ENCODE results near the gene MMS22L.
A peak's percentile ranks its signal among the peaks of the same experiment; 100 is the strongest.
"Not testable (repeated sequence)": the region's sequence is repeated elsewhere in the genome, so short reads cannot be mapped to it uniquely, and the experiment has no call there.

Gene MMS22L

DNA sequence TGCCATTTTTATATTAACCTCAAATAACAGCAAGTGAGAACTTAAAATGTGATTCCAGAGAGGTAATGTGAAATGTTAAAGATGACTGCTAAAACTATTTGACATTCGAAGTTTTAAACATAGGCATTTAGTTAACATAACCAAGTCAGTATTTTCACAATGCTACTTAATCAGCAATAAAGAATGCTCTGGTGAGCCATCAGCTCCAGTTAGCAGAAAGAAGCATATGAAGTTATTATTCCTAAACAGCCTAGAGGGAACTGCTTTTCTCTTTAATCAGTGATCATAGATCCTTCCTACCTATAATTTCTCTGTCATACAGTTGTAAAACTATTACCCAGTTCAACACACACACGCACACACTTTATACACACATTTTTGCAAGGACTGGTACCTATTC is 60.1 kb downstream of the MMS22L start:
- no peak for DNase-seq (ENCODE audit: low spot score)

DNA sequence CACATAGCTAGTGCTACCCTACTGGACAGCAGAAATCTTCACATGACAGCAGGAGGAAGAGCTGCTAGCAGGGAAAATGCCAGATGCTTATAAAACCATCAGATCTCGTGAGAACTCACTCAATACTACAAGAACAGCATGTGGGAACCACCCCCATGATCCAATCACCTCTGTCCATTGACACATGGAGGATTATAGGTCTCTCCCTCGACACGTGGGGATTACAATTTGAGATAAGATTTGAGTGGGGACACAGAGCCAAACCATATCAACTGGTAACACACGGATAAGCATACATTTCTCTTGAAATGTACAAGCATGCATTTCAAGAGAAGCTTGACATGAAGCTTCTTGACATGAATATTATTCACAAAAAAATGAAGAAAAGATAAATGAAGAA is 64.1 kb downstream of the MMS22L start:
- no peak for DNase-seq (ENCODE audit: low spot score)

DNA sequence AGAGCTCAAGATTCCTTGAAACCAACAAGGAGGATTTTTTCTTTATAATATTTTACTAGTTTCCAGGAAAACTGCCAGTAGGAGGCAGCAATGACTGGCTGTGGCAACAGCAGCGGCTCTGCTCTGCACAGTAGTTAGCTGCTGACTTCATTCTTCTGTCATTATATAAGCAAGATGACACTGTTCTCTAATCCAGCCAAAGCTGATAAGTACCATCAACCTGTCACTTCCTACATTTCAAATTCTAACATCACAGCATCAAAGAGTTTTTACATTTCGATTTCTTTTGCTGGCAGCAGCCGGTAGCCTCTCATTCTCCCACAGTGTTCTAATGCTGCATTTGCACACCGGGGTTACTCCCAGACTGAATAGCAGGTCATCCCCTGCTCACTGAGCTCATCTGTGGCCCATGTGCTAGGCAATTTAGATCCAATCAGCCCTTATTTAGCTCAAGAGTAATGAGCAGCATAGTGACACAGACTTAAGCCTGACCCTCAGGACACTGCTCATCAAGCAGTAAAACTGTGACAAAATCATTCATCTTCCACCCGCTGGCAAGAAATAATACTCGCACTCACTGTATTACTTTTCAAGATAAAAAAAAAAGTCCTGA is 67.8 kb downstream of the MMS22L start:
- peak; percentile 25 for DNase-seq (ENCODE audit: low spot score)

DNA sequence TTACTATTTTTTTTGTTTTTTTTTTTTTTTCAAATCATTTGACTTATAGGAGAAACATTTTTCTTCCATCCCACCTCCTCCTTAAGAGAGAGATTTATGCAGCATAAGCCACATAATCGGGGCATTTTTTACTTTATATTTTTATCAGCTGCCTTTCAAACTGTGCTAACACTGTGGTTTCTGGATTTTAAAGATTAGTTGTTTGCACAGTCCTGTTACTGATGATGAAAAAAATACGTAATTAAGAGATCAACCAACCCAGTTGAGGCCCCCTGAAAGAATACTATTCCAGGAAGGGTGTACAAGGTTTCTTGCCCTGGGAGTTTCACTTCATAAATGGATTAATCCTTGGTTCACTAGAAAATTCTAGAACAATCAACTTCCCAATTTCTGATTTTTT is 68.3 kb downstream of the MMS22L start:
- no peak for DNase-seq (ENCODE audit: low spot score)

DNA sequence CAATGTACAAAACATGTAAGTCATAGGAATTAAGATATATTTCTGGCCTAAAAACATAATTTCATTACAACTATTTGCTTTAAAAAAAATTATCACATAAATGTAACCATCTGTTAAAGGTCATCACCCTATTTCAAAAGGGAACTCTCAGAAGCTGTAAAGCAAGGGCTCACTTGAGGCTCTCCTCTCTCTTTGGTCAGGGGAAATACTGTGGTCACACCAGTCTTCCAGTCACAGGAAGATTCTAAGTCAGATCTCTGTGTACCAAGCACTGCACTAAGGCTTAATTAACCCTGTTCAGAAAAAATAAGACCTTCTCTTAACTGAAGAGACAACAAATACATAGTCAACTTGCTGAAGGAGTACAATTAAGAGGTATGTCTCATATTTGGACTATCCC is 75.6 kb downstream of the MMS22L start:
- no peak for DNase-seq (ENCODE audit: low spot score)

DNA sequence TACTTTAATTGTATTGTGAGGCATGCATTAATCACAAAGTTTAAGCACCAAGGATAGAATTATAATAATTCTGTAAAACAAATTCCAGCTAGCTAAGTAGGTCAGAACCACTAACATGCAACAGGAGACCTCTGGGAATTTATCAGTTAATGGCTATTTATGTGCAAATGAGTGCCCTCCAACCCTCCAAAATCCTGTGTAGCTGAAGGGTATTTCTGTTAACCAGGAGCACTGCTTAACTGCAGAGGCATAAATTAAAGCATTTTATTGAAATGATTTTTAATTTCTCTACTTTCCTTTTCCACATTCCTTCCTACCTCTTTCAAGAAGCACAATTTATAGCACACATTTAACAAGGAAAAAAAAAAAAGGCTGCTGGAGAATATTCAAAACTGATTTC is 77.0 kb downstream of the MMS22L start:
- no peak for DNase-seq (ENCODE audit: low spot score)

DNA sequence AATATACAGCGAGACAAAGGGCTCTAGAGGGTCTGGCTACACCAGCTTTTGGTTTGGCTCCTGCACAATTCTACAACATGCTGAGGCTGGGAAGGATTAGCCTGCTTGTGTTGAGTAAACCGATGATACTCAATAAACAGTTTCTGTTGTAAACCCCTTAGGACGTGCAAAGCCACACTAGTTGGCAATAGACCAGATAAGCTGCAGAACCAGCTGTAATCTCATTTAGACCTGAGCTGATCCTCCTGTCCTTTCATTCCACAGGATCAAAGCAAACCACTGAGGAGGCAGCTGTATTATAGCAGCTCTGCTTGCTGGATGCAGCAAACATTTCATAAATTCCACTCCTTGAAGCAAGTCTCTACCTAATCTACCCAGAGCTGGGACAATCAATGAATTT is 79.7 kb downstream of the MMS22L start:
- DNase-seq (ENCODE audit: low spot score), result no peak

DNA sequence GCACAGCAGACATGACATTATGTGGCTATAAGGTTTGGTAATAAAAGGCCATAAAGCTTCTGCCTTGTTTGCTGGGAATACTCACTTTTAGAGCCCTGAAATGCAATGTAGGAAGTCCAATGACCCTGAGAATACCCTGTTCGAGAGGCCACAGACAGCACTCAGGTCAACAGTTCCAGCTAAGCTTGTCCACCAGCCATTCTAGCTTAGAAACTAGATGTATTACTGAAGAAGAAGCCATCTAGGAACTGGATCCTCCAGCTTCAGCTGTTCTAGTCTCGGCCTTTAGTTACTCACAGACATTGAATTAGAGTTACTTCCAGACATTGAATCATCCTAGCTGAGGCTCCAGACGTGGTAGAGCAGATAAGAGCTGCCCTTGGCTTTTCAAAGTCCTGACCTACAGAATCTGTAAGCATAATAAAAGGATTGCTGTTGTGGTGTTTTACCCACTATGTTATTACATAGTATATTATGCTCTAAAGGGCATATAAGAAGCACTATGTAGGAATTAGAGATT is 84.9 kb downstream of the MMS22L start:
- DNase-seq (ENCODE audit: low spot score), result no peak

DNA sequence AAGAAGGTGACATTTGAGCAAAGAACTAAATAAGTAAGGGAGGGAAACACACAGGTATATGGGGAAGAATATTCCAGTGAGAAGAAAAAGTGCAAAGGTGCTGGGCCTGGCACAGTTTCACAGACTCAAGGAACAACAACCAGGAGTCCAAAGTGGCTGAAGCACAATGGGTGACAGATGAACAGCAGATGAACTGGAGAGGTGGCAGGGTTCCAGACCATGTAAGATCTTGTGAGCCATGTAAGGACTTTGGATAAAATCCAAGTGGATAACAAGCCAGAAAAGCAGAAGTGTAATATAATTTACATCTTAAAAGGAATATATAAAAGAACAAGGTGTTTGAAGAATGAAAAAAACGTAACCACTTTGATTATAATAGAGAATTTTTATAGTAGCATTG is 87.9 kb downstream of the MMS22L start:
- DNase-seq (ENCODE audit: low spot score), result no peak

DNA sequence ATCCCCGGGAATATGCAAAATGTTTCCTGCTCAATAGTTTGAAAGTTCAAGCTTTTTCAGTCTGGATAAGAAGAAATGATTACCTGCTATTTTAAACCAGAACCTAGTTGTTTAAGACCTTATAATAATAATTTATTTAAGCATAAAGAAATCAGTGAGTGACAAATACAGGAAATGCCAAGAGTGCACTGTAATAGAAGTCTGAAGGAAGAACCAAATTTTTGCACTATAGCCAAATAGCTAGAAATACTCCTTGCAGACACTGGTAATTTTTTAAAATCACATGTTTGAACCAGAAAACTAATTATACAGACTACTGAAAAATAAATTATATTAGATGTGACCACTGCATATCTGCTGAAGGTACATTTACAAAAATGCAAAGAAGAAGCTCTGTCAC is 93.2 kb downstream of the MMS22L start:
- DNase-seq (ENCODE audit: low spot score), result peak; percentile 16

DNA sequence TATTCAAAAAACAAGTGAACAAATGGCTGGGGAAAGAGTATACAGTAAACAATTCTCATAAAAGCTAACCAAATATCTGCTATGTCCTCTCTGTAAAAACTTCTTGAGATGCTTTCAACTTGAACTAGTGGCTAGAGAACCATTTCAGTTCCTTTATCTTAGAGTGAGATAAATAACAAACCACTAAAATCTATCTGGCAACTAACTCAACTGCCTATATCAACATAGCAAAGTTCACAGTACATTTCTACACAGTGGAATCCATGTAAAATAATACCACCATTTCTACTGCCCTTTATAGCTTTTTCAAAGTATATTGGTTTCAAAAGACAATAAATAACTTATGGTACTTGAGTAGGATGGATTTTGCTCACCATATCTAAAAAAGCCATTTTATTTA is 95.1 kb downstream of the MMS22L start:
- peak; percentile 2 for DNase-seq (ENCODE audit: low spot score)

DNA sequence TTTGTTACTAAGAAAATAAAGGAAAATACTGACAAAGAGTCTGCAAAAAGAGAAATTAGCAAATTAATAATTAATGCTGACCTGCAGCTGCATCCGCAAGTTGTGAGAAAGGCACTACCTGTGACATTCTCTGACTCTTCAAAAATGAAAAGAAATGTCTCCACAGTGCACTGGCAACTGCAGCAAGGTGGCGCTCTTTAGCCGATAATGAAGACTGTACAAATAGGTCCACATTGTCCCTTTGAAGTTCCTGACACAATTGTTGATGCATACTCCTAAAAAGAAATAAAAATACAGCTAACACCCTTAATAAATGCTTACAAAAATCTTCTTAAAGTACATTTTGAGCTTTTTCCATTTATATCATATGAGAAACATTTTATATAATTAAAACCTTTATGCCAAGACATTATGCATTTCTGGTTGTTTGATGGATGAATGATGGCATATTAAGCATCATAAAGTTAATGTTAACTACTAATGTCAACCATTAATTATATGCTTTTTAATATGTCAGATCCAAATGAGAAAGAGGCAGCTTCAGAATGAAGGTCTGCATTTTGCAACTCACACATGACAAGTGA is 96.5 kb downstream of the MMS22L start:
- peak; percentile 21 for DNase-seq (ENCODE audit: low spot score)

DNA sequence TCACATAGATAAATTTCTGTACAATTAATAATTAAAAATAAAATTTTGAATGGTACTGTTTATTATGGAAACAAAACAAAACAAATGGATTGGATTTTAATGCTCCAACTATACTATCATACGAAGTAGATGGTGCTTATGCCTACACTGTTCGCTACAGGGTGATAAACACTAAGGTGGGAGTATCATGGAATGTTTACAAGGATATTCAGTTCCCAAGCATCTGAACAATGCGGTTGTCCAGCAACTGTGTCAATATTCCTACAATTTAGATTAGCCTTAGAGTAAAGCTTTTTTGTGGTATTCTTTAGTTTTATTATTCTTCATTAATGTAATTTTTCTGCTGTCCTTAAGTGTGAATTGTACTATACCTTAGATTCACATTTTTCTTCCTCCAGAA is 105.1 kb downstream of the MMS22L start:
- DNase-seq (ENCODE audit: low spot score), result no peak

DNA sequence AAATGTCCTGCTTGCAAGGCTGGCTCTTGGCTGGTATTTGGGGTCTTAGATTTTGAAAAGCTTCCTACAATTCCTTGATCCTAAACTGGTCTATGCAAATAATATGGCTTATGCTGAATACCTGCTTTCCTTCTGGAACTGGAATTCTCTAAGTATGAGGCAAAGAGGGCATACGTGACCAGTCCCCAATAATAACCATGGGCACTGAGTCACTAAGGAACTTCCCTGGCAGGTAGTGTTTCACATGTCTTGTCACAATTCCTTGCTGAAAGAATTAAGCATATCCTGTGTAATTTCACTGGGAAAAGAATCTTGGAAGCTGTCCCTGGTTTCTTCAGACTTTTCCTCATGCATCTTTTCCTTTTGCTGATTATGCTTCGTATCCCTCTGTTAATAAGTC is 106.5 kb downstream of the MMS22L start:
- DNase-seq (ENCODE audit: low spot score), result no peak

DNA sequence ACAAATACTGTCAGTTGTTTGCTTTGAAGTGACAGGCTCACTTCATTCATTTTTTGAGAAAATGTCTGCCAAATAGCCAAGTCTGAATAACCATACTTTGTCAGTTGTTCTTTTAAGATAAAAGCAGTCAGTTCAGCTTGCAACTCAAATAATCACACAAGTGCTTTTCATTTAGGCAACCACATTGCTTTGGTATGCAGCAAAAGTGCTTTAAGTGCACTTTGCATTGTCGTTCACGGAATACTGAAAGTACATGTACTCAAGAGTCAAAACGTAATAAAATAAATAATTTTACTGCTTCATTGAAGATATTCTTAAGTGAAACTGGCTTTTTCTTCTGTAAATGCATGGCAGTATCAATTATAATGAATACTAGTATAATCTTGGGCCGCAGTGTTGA is 107.2 kb downstream of the MMS22L start:
- DNase-seq (ENCODE audit: low spot score), result no peak

DNA sequence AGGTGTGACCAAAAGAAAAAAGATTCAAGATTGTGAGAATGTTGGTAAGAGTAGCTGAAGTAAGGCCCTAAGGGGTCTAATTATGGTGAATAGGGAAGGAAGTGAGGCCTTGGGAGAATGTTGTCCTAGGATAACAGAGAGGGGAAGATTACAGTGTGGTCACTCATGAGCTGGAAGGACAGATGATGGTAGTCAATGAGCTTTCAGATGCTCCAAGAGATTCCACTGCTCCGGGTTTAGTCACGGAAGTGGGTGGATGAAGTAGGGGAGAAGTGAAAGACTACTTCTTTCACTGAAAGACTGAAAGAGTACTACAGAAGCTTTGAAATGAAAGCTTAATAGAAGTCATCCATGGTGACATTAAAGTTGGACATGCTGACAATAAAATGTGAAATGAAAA is 108.5 kb downstream of the MMS22L start:
- DNase-seq (ENCODE audit: low spot score), result no peak

DNA sequence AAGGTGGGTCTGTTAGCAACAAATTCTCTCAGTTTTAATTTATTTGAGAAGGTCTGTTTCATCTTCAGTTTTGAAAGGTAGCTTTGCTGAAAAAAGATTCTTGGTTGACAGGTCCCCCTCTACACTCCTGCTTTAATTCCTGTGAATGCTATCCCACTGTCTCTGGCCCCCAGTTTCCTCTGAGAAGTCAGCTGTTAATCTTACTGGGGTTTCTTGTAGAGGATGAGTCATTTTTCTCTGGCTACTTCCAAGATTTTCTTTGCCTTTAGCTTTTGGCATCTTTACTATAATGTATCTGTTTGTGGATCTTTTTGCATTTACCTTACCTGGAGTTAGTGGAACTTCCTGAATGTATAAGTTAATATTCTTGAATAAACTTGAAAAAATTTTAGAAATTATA is 122.7 kb downstream of the MMS22L start:
- DNase-seq (ENCODE audit: low spot score), result no peak

DNA sequence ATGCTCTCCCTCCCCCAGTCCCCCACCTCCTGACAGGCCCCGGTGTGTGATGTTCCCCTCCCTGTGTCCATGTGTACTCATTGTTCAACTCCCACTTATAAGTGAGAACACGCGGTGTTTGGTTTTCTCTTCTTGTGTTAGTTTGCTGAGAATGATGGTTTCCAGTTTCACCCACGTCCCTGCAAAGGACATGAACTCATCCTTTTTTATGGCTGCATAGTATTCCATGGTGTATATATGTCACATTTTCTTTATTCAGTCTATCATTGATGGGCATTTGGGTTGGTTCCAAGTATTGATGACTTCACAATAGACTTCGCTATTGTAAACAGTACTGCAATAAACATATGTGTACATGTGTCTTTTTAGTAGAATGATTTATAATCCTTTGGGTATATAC is 127.6 kb downstream of the MMS22L start:
- not testable (repeated sequence) for DNase-seq (ENCODE audit: low spot score)

DNA sequence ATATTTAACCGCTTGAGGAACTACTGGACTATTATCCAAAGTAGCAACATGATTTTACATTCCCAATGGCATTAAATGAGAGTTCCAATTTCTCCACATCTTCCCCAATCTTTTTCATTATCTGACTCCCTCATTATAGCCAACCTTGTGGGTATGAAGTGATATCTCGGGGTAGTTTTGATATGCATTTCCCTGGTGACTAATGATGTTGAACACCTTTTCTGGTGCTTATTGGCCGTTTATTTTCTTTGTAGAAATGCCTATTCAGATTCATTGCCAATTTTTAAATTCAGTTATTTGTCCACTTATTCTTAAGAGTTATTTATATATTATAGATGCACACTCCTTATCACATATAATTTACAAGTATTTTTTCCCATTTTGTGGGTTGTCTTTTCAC is 129.0 kb downstream of the MMS22L start:
- no peak for DNase-seq (ENCODE audit: low spot score)

DNA sequence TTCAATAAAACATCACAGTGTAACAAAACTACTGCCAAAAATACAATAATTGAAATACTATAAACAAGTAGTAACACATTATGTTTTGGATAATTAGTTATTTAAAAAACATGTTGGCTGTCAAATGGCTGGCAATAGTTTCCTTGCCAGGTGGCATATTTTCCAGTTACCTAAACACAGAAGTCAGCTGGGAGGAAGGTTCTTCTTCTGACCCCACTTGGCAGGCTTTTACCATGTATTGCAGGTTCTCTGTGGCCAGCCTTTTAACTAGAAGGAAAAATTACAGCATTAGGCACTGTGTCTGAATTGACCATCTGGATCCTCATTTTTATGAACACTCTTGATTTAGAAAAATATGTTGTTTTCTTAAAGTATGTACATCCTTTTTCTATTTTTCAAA is 131.4 kb downstream of the MMS22L start:
- no peak for DNase-seq (ENCODE audit: low spot score)

DNA sequence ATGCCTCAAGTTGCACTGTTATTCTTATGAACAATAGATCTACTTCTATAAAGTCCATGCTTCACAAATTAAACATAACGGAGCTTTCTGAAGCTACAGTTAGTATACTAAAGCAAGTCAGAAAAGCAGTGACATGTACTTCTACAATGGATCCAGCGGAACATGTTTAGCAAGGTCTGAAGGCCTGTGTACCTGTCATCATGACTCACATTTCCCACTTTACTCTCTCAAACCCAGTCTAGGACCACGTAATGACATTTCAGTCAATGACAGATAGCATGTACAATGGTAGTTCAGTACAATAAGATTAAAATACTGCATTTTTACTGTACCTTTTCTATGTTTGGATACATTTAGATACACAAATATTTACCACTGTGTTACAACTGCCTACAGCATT is 132.1 kb downstream of the MMS22L start:
- DNase-seq (ENCODE audit: low spot score), result no peak

DNA sequence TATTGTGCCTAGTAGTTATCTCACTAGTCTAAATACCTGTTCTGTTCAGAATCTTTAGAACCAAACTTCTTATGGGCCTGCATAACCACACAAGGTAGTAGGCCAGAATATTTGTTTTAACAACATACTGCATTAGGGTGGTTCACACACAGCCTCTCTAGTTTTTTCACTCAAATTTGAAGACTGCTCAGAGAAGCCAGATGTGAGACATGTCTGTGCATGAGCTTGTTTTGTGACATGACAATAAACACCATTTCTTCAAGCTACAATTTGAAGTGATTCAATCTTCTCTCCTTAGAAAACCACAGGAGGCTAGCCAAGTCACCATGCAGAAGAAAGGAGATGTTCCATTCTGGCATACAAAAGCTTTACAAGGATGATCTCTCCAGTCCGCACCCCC is 135.6 kb downstream of the MMS22L start:
- no peak for DNase-seq (ENCODE audit: low spot score)

DNA sequence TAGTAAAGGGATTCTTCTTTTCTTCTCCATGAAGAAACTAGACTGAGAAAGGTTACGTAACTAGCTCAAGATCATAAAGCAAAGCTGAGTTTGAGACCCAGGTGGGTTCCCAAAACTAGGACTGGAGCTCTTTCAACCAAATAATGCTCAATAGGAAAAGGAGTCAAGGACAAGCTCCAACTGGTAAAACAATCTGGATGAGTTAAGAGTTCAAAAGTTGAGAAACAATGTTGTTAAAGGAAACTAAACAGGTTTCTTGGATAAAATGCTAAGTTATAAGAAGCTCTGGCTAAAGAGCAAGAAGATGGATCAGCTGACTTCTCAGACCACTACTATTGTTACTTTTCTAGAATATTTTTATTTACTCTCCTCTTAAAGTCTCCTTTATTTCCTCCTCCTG is 137.3 kb downstream of the MMS22L start:
- no peak for DNase-seq (ENCODE audit: low spot score)

DNA sequence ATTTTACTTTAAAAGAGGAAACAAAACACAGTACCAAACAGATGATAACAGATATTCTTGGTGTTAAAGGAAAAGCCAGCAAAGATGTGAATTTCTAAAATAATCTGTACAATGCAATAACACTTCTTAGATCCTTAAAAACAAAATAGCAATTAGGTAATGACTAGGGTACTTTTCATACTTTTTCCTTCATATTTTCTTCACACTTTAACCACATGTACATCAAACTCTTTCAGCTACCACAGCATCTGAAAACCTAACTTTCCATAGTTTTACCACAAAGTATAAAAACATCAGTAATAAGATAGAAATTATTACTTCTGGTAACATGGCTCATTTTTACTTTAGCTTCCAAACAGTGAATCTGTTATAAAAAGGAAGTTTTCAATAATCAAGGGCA is 141.3 kb downstream of the MMS22L start:
- no peak for DNase-seq (ENCODE audit: low spot score)

Data from hepatic stellate cell (primary cell).